ENCODE results near the gene UNC13A. TPM values are rescaled to one million over a fixed set of nuclear protein-coding genes. Genes with fewer than 3 reads are reported as not detected.

The UNC13A gene
- total RNA-seq, 1 donor from 2014 or later = 1.2 TPM

DNA sequence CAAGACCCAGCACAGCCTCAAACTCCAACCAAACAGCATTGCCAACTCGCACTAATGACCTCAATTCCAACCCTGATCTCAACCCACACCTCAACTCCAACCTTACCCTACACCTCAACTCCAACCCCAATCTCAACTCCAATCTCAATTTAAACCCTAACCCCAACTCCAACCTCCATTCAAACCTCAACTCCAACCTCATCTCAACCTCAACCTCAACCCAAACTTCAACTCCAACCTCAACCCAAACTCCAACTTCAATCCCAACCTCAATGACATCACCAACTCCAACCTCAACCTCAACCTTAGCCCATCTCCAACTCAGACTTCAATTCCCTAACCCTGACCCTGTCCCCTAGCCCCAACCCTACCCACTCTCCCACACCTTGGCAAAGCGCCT, 58.4 kb downstream of the UNC13A start:
- Mint-ChIP-seq H3K27me3 (ENCODE audit: low read depth, unreplicated experiment) (no peaks in the 10 kb centered on the region), H3K27ac (ENCODE audit: unreplicated experiment) (no peak overlapping the region), H3K36me3 (ENCODE audit: low read depth, unreplicated experiment) (no peaks in the 10 kb centered on the region), H3K4me1 (ENCODE audit: low read depth, unreplicated experiment) (no peaks in the 10 kb centered on the region), H3K4me3 (ENCODE audit: unreplicated experiment) (no peak overlapping the region), H3K9me3 (ENCODE audit: unreplicated experiment) (no peaks in the 10 kb centered on the region)
- Histone ChIP-seq H3K4me1 (ENCODE audit: insufficient read depth, low read length) (no peaks in the 10 kb centered on the region), H3K36me3 (ENCODE audit: insufficient read depth, low read length) (no peaks in the 10 kb centered on the region), H3K27ac (ENCODE audit: low read depth, low read length) (no peak overlapping the region), H2AFZ (ENCODE audit: low read depth, low read length) (no peak overlapping the region), H3K4me3 (ENCODE audit: insufficient read depth, low read depth, low read length) (no peak overlapping the region), H3K9ac (ENCODE audit: low read length) (no peak overlapping the region), H3K27me3 (ENCODE audit: insufficient read depth, low read length) (no peaks in the 10 kb centered on the region), H3K4me2 (ENCODE audit: low read length) (no peak overlapping the region), H3K9me3 (ENCODE audit: insufficient read depth, low read depth, low read length) (no peaks in the 10 kb centered on the region), H4K20me1 (ENCODE audit: insufficient read depth, low read length) (no peaks in the 10 kb centered on the region), H3K79me2 (ENCODE audit: insufficient read depth, low read length) (no peaks in the 10 kb centered on the region)
- no peak for FAIRE-seq
- TF ChIP-seq, protein P1, sequence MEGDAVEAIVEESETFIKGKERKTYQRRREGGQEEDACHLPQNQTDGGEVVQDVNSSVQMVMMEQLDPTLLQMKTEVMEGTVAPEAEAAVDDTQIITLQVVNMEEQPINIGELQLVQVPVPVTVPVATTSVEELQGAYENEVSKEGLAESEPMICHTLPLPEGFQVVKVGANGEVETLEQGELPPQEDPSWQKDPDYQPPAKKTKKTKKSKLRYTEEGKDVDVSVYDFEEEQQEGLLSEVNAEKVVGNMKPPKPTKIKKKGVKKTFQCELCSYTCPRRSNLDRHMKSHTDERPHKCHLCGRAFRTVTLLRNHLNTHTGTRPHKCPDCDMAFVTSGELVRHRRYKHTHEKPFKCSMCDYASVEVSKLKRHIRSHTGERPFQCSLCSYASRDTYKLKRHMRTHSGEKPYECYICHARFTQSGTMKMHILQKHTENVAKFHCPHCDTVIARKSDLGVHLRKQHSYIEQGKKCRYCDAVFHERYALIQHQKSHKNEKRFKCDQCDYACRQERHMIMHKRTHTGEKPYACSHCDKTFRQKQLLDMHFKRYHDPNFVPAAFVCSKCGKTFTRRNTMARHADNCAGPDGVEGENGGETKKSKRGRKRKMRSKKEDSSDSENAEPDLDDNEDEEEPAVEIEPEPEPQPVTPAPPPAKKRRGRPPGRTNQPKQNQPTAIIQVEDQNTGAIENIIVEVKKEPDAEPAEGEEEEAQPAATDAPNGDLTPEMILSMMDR (IDR thresholded peaks at IDR 0.05; ENCODE audit: insufficient read depth, low read depth, low read length) = no peak
- no peak for TF ChIP-seq EZH2 (IDR thresholded peaks at IDR 0.05; ENCODE audit: insufficient read depth, low read length)
- DNase-seq (ENCODE audit: low read depth) = no peak

DNA sequence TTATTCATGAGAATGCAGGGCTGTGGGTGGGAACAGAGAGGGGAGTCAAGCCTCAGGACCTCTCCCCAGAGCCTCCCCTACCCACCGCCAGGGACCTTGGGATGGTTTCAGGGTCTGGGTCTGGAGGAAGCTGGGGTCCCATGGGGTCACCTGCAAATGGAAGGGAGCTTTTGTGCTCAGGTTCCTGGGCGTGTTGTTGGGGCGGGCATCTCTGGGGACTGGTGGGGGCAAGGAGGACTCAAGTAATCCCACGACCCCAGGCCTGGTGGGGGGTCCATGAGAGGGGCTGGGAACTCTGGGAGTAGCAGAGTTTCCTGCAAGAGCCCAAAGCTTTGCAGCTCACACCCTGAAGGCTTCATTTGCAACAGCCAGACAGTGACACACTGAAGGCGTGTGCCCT, 60.2 kb downstream of the UNC13A start:
- Histone ChIP-seq H3K4me1 (ENCODE audit: insufficient read depth, low read length) (no peaks in the 10 kb centered on the region), H3K79me2 (ENCODE audit: insufficient read depth, low read length) (no peaks in the 10 kb centered on the region), H3K4me2 (ENCODE audit: low read length) (no peak overlapping the region), H3K27me3 (ENCODE audit: insufficient read depth, low read length) (no peaks in the 10 kb centered on the region), H3K9ac (ENCODE audit: low read length) (no peak overlapping the region), H3K9me3 (ENCODE audit: insufficient read depth, low read depth, low read length) (no peaks in the 10 kb centered on the region), H3K27ac (ENCODE audit: low read depth, low read length) (no peak overlapping the region), H2AFZ (ENCODE audit: low read depth, low read length) (no peak overlapping the region), H3K36me3 (ENCODE audit: insufficient read depth, low read length) (no peaks in the 10 kb centered on the region), H4K20me1 (ENCODE audit: insufficient read depth, low read length) (no peaks in the 10 kb centered on the region), H3K4me3 (ENCODE audit: insufficient read depth, low read depth, low read length) (no peak overlapping the region)
- Mint-ChIP-seq H3K27me3 (ENCODE audit: low read depth, unreplicated experiment) (no peaks in the 10 kb centered on the region), H3K4me3 (ENCODE audit: unreplicated experiment) (no peak overlapping the region), H3K36me3 (ENCODE audit: low read depth, unreplicated experiment) (no peaks in the 10 kb centered on the region), H3K9me3 (ENCODE audit: unreplicated experiment) (peaks cover under 1% of the 10 kb centered on the region), H3K4me1 (ENCODE audit: low read depth, unreplicated experiment) (no peaks in the 10 kb centered on the region), H3K27ac (ENCODE audit: unreplicated experiment) (no peak overlapping the region)
- TF ChIP-seq EZH2 (IDR thresholded peaks at IDR 0.05; ENCODE audit: insufficient read depth, low read length) = no peak
- TF ChIP-seq, protein P1 (IDR thresholded peaks at IDR 0.05; ENCODE audit: insufficient read depth, low read depth, low read length) = no peak
- no peak for FAIRE-seq
- DNase-seq (ENCODE audit: low read depth) = no peak

DNA sequence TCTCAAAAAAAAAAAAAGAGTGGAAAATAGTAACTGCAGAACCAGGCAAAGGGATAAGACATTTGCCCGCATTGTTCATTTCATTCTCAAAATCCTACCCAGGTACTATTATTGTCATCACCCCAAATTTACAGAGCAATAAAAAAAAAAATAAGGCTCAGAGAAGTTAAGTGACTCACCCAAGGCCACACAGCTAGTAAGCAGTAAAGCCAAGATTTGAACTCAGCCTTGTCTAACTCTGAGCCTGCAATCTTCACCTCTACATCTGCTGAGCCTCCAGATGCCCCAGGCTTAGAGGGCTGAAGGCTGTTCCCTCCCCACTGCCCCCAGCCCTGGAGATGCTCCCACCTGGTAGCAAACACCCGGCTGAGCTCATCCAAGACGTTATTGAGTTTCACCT, 61.0 kb downstream of the UNC13A start:
- Histone ChIP-seq H3K4me3 (ENCODE audit: insufficient read depth, low read depth, low read length) (no peak overlapping the region), H3K79me2 (ENCODE audit: insufficient read depth, low read length) (no peaks in the 10 kb centered on the region), H3K4me2 (ENCODE audit: low read length) (no peak overlapping the region), H4K20me1 (ENCODE audit: insufficient read depth, low read length) (no peaks in the 10 kb centered on the region), H3K27me3 (ENCODE audit: insufficient read depth, low read length) (no peaks in the 10 kb centered on the region), H3K9ac (ENCODE audit: low read length) (no peak overlapping the region), H2AFZ (ENCODE audit: low read depth, low read length) (no peak overlapping the region), H3K4me1 (ENCODE audit: insufficient read depth, low read length) (no peaks in the 10 kb centered on the region), H3K36me3 (ENCODE audit: insufficient read depth, low read length) (no peaks in the 10 kb centered on the region), H3K9me3 (ENCODE audit: insufficient read depth, low read depth, low read length) (no peaks in the 10 kb centered on the region), H3K27ac (ENCODE audit: low read depth, low read length) (no peak overlapping the region)
- peaks cover 4% of the 10 kb centered on the region for H3K9me3 Mint-ChIP-seq (ENCODE audit: unreplicated experiment)
- TF ChIP-seq EZH2 (IDR thresholded peaks at IDR 0.05; ENCODE audit: insufficient read depth, low read length) = no peak
- TF ChIP-seq, protein P1 (IDR thresholded peaks at IDR 0.05; ENCODE audit: insufficient read depth, low read depth, low read length) = no peak
- no peaks in the 10 kb centered on the region for H3K36me3 Mint-ChIP-seq (ENCODE audit: low read depth, unreplicated experiment)
- no peak for FAIRE-seq
- H3K27ac Mint-ChIP-seq (ENCODE audit: unreplicated experiment) = no peak overlapping the region
- no peaks in the 10 kb centered on the region for H3K27me3 Mint-ChIP-seq (ENCODE audit: low read depth, unreplicated experiment)
- no peak for DNase-seq (ENCODE audit: low read depth)
- H3K4me3 Mint-ChIP-seq (ENCODE audit: unreplicated experiment) = no peak overlapping the region
- H3K4me1 Mint-ChIP-seq (ENCODE audit: low read depth, unreplicated experiment) = no peaks in the 10 kb centered on the region
